Measurements from ENCODE around the gene CD72.

CD72 gene

DNA sequence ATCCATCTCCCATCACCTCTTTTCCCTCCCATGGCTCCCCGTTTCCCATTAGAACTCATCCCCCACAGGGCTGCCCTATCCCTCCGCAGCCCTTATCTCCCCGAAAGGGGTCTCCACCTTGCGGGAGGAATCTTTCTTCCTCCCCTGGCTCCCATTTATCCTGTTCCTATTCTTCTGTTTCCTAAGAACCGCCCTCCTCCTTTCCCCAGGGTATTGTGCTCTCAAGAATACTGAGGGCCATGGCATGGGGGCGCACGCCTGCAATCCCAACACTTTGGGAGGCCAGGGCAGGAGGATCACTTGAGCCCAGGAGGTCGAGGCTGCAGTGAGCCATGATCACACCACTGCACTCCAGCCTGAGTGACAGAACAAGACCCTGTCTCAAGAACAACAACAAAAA lies 665 bp downstream of the CD72 start:
- no peaks in the 10 kb centered on the region for H3K4me1 ChIP-seq (ENCODE audit: control insufficient read depth, insufficient read depth, low read length)
- H3K4me3 ChIP-seq (ENCODE audit: low read depth, low read length) = no peak overlapping the region
- no peak overlapping the region for H3K27ac ChIP-seq (ENCODE audit: extremely low read depth, low read depth, low read length)
- TF ChIP-seq ZNF792 (tag by site-specific recombination; IDR thresholded peaks at IDR 0.05) = no peak
- no peak for TF ChIP-seq ZNF521 (tag by site-specific recombination; IDR thresholded peaks at IDR 0.05)
- no peak for TF ChIP-seq ZNF610 (tag by site-specific recombination; IDR thresholded peaks at IDR 0.05; ENCODE audit: borderline replicate concordance)
- no peak for TF ChIP-seq ZNF785 (tag by site-specific recombination; IDR thresholded peaks at IDR 0.05)
- no peak for TF ChIP-seq PBX3 (CRISPR knock-in tag; IDR thresholded peaks at IDR 0.05)
- no peak for TF ChIP-seq ZSCAN5A (tag by site-specific recombination; IDR thresholded peaks at IDR 0.05)
- TF ChIP-seq ZBTB10 (tag by site-specific recombination; IDR thresholded peaks at IDR 0.05) = no peak
- no peak for TF ChIP-seq ZNF398 (tag by site-specific recombination; IDR thresholded peaks at IDR 0.05)
- no peaks in the 10 kb centered on the region for H3K36me3 ChIP-seq (ENCODE audit: control insufficient read depth in 2 of 2, insufficient read depth in 1 of 2, low read length in 2 of 2)
- ChIA-PET CTCF (interaction anchor here (0.6 to 0.7 kb wide), 2 partner anchors 11 to 12 kb away, joined by 3 read pairs; no protein-coding TSS in a partner anchor), POLR2A (no interaction called here)
- H3K9me3 ChIP-seq (ENCODE audit: control insufficient read depth, insufficient read depth, low read depth, low read length) = no peaks in the 10 kb centered on the region

GRCh38 chr9:35616681-35617459 lies 1.3 kb downstream of the CD72 start:
- Histone ChIP-seq H3K9me3 (ENCODE audit: control insufficient read depth, insufficient read depth, low read depth, low read length) (no peaks in the 10 kb centered on the region), H3K36me3 (ENCODE audit: control insufficient read depth in 2 of 2, insufficient read depth in 1 of 2, low read length in 2 of 2) (no peaks in the 10 kb centered on the region), H3K4me3 (ENCODE audit: low read depth, low read length) (no peak overlapping the region), H3K27ac (ENCODE audit: extremely low read depth, low read depth, low read length) (no peak overlapping the region), H3K4me1 (ENCODE audit: control insufficient read depth, insufficient read depth, low read length) (no peaks in the 10 kb centered on the region)
- TF ChIP-seq ZNF596 (tag by site-specific recombination; IDR thresholded peaks at IDR 0.05) (no peak), ZNF366 (tag by site-specific recombination; conservative IDR thresholded peaks at IDR 0.05) (no peak), ZNF18 (tag by site-specific recombination; IDR thresholded peaks at IDR 0.05) (no peak), ZNF155 (tag by site-specific recombination; IDR thresholded peaks at IDR 0.05) (no peak), ZNF555 (tag by site-specific recombination; conservative IDR thresholded peaks at IDR 0.05) (no peak), ZNF621 (tag by site-specific recombination; IDR thresholded peaks at IDR 0.05) (no peak), ZFHX2 (tag by site-specific recombination; conservative IDR thresholded peaks at IDR 0.05) (no peak), SP2 (tag by site-specific recombination; IDR thresholded peaks at IDR 0.05) (no peak), ZNF221 (tag by site-specific recombination; IDR thresholded peaks at IDR 0.05; ENCODE audit: borderline replicate concordance) (no peak), ZNF423 (tag by site-specific recombination; IDR thresholded peaks at IDR 0.05) (no peak), ZNF146 (tag by site-specific recombination; IDR thresholded peaks at IDR 0.05) (no peak)
- ChIA-PET CTCF (interaction anchor here (0.6 to 1.2 kb wide), 6 partner anchors 10 to 79 kb away, joined by 3 to 5 read pairs (median 3); no protein-coding TSS in a partner anchor), POLR2A (no interaction called here)

Measured in HEK293 (cell line).